ENCODE data around the gene TASP1.

- TF ChIP-seq FOXK2 (IDR thresholded peaks at IDR 0.05) (no peak), ELF4 (IDR thresholded peaks at IDR 0.05) (no peak), FOXM1 (IDR thresholded peaks at IDR 0.05; ENCODE audit: borderline replicate concordance) (no peak), HDGF (IDR thresholded peaks at IDR 0.05; ENCODE audit: borderline replicate concordance) (no peak), TARDBP (IDR thresholded peaks at IDR 0.05) (no peak), SP1 (IDR thresholded peaks at IDR 0.05) (no peak), FOXA1 (IDR thresholded peaks at IDR 0.05) (no peak), ARNT (IDR thresholded peaks at IDR 0.05) (no peak), ZNF384 (IDR thresholded peaks at IDR 0.05) (no peak), LEF1 (IDR thresholded peaks at IDR 0.05; ENCODE audit: borderline replicate concordance) (no peak), SUZ12 (IDR thresholded peaks at IDR 0.05) (no peak), L3MBTL2 (conservative IDR thresholded peaks at IDR 0.05) (no peak)
- TF ChIP-seq, protein P1, sequence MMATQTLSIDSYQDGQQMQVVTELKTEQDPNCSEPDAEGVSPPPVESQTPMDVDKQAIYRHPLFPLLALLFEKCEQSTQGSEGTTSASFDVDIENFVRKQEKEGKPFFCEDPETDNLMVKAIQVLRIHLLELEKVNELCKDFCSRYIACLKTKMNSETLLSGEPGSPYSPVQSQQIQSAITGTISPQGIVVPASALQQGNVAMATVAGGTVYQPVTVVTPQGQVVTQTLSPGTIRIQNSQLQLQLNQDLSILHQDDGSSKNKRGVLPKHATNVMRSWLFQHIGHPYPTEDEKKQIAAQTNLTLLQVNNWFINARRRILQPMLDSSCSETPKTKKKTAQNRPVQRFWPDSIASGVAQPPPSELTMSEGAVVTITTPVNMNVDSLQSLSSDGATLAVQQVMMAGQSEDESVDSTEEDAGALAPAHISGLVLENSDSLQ (IDR thresholded peaks at IDR 0.05): no peak
Observed at GRCh38 chr20:13348311-13349234, 290.2 kb downstream of the TASP1 start.

All from HEK293T (cell line).